GM18505 (cell line): Measurements from ENCODE around the gene ABCA13.
A peak's percentile ranks its signal among the peaks of the same experiment; 100 is the strongest.

Experiments used
- ATAC-seq: cut with Tn5 transposase; IDR thresholded peaks from one replicate; pipeline ENCODE4 v1.9.1; 2021; ENCODE audit not compliant: unreplicated experiment
- POLR2A ChIP-seq: IDR thresholded peaks from 4 replicates; pipeline ENCODE4 v1.6.1; 2011; ENCODE audit warnings: borderline replicate concordance; ENCODE audit not compliant: insufficient read depth, insufficient read length; ENCODE audit errors: extremely low read depth

The ABCA13 gene

GRCh38 chr7:48154792-48155413 is 16.4 kb upstream of the ABCA13 start:
- ATAC-seq = peak; percentile 59
- no peak for TF ChIP-seq POLR2A

DNA sequence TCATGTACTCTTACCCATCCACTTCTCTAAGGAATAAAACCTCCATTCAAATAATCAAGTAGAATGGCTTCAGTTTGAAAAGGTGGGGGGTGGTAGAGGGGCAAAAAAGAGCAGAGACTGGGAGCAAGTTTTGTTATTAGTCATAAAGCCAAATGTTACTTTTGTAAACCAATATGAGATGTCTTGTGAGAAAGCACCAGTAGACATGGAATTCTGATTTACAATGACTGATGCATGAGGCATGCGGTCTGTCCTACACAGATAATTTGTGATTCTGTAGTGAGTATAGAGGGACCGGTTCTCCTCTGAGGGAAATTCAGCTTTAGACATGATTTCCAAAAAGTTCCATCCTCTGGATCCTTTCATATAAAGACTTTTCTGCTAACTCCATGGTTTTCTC is 12.9 kb upstream of the ABCA13 start:
- no peak for ATAC-seq
- TF ChIP-seq POLR2A = no peak

- TF ChIP-seq POLR2A = no peak
These were observed 9.7 kb upstream of the ABCA13 start for GRCh38 chr7:48161407-48162125.

DNA sequence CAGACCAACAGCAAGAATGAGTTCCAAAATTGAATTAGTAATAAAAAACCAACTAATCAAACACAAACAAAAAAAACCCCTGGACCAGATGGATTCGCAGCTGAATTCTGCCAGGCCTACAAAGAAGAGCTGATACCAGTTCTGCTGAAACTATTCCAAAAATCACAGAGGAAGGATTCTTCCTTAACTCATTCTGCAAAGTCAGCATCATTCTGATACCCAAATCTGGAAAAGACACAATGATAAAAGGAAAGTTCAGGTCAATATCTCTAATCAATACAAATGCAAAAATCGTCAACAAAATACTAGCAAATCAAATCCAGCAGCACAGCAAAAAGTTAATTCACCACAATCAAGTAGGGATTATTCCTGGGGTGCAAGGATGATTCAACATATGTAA is 6.1 kb upstream of the ABCA13 start:
- no peak for ATAC-seq
- TF ChIP-seq POLR2A = no peak

More at GRCh38 chr7:48161407-48162125, 9.7 kb upstream of the ABCA13 start:
- no peak for ATAC-seq

DNA sequence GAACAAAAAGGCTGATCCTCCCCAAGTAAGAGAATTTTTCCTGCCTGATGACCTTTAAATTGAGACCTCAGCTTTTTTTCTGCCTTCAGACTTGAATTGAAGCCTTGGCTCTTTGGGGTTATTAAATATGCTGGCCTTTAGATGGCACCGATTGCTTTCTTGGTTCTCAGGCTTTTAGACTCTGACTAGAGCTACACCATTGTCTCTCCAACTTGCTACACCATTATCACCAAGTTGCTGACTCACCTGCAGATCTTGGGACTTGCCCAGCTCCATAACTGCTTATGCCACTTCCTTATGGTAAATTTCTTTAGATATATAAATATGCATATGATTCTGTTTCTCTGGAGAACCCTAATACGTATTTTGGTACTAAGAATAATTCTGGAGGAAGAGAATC is 3.1 kb upstream of the ABCA13 start:
- no peak for TF ChIP-seq POLR2A
- no peak for ATAC-seq

DNA sequence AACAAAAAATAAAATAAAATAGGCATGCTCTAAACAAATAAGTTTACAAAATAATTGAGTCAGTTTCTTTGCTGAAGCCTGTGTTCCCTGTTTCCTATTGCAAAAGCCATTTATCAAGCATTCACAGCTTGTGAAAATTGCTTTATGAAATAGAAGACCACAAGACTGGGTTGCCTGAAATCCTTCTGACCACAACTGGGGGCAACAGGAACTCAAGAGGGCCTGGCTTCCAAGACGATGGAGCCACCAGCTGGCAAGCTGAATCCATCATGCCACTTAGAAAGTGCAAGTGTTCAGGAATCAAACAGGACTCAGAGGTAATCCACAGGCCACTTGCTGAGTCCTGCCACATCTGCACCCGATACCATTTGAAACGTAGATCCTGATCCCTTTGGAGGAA is 752 bp upstream of the ABCA13 start:
- no peak for TF ChIP-seq POLR2A
- ATAC-seq = no peak

DNA sequence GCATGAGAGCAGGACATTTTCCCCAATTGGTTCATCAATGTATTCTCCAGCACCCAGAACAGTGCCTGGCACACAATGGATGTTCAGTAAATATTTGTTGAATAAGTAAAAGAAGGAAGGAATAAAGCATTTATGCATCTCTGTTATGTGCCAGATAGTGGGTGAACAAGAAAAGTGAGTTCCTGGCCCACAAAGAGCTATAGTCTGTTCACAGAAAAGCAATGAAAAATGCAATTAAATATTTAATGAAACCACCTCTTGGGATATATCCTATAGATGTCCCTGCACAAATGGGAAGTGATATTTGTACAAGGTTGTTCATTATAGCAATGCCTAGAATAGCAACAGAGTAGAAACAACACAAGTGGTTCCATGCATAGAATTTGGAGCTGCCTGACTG is 2.1 kb downstream of the ABCA13 start:
- no peak for TF ChIP-seq POLR2A

DNA sequence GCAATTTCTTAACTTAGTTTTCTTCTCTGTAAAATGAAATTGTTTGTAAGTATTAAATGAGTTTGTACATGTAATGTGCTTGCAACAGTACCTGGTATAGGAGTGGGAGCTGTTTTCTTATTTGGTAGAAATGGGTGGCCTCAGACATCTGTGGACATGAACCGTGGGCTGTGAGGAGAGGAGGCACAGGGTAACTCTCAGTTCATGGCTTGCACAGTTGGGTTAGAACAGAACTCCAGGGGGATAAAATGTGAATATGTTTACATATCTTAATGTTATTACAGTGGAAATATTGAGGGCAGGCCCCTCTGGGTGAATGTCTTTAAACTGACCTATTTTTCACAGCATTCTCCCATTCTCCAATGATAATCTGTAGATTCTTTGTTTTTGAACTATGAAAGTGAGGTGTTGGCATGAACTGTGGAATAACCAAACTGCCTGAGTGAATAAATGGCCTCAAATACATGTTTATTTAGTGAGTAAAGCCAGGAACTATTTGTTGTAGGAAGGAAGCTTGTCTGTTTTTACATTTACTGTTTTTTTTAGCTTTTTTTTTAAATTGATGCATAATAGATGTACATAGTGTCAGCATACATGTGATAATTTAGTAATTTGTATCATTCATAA is 2.6 kb downstream of the ABCA13 start:
- TF ChIP-seq POLR2A = no peak
- ATAC-seq = no peak

More for the DNA sequence above, 2.1 kb downstream of the ABCA13 start:
- ATAC-seq = no peak

- no peak for TF ChIP-seq POLR2A
- ATAC-seq = no peak
These were observed 3.8 kb downstream of the ABCA13 start for GRCh38 chr7:48175019-48175418.

- no peak for TF ChIP-seq POLR2A
- ATAC-seq = no peak
These were observed 5.2 kb downstream of the ABCA13 start for GRCh38 chr7:48176356-48176893.

DNA sequence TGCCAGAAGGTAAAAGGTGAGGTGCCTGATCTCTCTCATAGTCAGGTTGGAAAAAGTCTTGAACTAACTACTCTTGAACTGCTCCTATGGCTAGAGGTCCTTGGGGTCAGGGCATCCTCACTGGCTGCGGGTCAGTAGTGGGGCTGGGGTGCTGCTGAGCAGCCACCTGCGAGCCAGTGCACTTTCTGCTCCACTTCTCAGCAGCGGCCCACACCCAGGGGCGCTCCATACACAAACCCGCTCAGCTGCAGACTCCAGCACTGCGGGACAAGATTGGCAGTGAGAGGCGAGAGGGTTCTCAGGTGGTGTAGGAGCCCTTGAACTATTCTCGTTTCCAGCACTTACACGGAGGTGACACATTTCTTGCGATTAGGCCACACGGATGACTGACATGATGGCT is 6.0 kb downstream of the ABCA13 start:
- no peak for ATAC-seq
- no peak for TF ChIP-seq POLR2A

- no peak for ATAC-seq
- TF ChIP-seq POLR2A = no peak
These were observed 8.3 kb downstream of the ABCA13 start for GRCh38 chr7:48179496-48180030.

- TF ChIP-seq POLR2A = no peak
These were observed 9.7 kb downstream of the ABCA13 start for GRCh38 chr7:48180981-48181380.

More at GRCh38 chr7:48180981-48181380, 9.7 kb downstream of the ABCA13 start:
- no peak for ATAC-seq
